SU-DHL-6 (cell line): ENCODE measurements around the gene FAM184B.

Experiments used
- CTCF ChIP-seq: fragments of 200-600 bp; sonication (generic); IDR thresholded peaks from one replicate; pipeline ENCODE4 v1.5.1; 2017; ENCODE audit warnings: antibody characterized with exemption, mild to moderate bottlenecking, low read length, moderate library complexity; ENCODE audit not compliant: insufficient read depth, poor library complexity, severe bottlenecking
- EZH2phosphoT487 ChIP-seq: fragments of 200-600 bp; sonication (generic), shearing (Covaris generic); conservative IDR thresholded peaks from 2 replicates; pipeline ENCODE4 v1.6.1; 2018; ENCODE audit warnings: mild to moderate bottlenecking, antibody characterized with exemption, low read length, moderate library complexity, mixed read lengths

GRCh38 chr4:17718471-17718870 is 63.0 kb downstream of the FAM184B start:
- no peak for TF ChIP-seq CTCF
- no peak for TF ChIP-seq EZH2phosphoT487
